Activated effector memory CD4-positive, alpha-beta T cell treated with Interleukin-2 at 50 U/mL for 16 hours (primary cell): Measurements from ENCODE around the gene ADAM19.

Source experiments
- DNase-seq: peaks from one replicate; pipeline ENCODE4 v3.0.0-alpha.2; 2020

Gene ADAM19

DNA sequence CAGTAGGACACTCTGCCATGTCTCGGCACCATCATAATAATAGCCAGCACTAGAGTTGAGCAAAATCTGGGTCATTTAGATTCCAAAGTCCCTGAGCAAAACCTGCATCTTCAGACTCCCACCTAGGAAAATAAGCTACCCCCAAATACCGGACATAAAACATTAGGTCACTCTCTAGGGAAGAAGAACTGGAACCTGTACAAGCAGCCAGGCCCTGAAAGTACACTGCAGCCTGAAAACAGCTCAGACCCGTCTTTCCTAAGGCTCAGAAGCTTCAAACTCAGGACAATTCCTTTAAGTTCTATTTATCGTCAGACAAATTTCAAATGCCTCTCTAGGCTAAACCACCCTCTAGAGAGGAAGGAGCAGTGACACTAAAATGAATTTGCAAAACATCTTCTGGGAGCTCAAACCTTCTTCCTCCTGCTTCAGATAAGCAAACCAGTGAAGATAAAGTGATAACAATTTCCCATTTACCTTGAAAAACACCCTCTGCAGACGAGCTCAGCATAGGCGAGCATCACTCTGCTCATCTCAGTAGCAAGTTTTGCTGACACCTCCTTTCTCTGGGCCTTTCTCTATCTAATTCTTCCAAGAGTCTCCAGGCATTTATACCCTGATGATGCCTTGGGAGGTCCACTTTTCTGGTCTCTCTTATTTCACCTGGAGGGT is 34.0 kb downstream of the ADAM19 start:
- DNase-seq: no peak

DNA sequence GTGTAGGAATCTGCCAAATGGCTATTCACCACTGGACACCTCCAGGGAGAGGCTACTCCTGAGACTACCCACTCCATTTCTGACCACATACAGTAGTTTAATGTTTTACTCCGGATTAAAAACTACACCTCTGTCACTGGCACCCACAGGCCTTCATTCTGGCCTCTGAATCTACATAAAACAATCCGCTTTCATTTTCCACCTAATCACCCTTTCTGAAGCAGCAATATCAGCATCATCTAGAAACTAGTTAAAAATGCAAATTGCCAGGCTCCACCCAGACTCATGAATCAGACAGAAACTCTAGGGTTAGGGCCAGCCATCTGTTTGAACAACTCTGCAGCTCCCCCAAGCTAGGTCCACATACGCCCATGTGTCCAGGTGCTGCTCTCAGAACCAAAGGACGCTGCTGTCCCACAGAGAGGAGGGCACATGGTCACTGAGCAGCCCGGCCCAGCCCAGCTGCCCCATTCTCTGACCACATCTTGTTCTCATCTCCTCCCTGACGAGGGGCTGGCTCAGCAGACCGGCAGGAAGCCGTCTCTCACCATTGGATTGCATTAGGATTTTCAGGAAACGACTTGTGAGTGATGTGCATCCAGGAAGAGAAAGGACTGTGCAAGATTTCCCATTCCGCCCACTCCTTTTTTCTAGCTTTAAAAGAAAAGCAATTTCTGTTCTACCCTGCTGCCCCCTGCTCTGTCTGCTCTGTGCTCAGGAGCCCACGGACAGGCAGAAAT is 34.7 kb downstream of the ADAM19 start:
- DNase-seq: peak; percentile 33

DNA sequence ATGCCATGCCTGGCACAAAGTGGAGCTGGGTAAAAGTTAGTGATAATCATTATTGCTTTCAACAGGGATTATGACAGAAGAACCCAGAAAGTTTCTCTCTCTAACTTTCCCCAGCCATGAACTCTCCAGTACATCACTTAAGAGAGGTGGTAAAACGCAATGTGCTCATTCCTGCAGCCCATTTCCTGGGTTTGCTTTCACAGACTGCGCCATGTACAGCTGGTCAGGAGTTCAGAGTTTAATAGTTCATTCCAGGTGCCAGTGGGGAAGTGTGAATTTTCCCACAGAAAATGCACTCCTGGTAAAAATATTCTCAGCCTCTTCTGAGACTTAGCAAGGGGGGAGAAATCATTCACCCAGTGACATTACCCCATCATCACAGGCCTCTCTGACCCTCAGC is 35.5 kb downstream of the ADAM19 start:
- DNase-seq: no peak

DNA sequence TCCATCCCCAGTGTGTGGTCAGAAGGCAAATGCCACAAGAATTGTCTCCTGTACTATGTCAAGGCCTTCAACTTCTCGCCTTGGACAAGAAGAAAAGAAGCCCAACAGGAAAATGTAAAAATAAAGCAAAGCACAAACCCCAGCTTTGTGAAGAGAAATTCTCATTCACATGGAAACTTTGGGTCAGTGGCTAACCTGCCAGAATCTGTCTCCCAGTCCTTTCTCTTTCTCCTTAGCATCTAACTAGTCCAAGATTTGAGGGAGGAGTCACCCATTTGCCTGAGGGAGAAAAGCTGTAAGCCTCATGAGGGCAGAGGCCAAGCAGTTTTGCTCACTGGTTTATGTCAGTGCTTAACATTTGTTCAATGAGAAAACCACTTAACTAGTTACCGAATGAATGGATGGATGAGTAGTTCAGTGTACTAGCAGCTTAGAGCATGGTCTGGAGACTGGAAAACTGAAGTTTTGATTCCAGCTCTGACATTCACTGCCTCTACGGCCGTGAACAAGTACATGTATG is 36.0 kb downstream of the ADAM19 start:
- DNase-seq: no peak

DNA sequence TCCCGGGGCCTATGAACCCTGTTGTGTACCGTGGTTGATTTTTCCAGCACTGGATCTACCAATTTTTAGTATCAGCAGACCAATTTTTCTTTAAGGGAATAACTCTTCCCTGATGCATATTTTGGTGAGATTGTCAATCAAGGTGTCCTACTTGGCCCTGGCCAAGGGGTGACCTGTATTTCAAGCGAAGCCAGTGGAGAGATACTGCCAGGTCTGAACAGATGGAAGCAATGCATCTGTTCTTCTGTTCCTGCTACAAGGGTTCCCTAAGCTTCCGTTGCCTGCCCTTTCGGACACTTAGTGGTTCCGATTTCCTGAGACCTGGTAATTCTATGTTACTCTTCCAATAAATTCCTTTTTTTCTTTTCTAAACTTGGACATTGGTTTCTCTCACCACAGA is 37.3 kb downstream of the ADAM19 start:
- no peak for DNase-seq

DNA sequence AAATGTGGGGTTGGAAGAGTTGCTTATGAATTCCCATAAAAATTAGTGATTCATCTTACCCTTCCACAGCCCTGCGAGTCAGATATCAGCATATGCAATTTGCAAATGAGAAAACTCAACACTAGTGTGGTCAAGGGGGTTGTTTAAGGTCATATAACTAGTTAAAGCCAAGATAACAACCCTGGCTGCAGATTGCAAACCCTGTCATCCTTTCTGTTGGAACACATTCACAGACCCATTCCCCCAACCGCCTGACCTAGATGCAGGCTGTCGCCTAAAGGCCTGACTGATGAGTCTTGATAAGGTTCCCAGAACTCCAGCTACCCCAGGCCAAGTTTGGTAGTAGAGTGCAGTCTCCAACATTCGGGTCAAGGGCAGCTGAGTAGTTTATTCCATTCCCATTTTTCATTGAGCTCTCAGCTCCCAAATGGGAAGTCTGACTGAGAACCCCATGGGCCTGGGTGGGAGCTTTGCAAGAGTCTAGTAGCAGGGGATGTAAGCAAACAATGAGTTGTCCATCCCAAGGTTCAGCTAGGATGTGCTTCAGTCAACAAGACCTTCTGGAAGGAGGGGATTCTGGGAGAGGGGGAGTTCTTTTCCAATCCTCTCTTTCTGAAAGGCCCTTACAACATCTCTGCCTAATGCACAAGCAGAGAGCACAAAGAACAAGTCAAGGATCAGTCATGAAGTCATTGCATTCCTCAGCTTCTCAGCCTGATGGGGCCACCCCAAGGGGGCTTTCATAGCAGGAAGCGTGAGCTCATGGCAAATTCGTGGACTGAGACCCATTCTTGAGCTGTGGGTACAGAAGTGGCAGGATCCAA is 40.3 kb downstream of the ADAM19 start:
- DNase-seq: no peak

DNA sequence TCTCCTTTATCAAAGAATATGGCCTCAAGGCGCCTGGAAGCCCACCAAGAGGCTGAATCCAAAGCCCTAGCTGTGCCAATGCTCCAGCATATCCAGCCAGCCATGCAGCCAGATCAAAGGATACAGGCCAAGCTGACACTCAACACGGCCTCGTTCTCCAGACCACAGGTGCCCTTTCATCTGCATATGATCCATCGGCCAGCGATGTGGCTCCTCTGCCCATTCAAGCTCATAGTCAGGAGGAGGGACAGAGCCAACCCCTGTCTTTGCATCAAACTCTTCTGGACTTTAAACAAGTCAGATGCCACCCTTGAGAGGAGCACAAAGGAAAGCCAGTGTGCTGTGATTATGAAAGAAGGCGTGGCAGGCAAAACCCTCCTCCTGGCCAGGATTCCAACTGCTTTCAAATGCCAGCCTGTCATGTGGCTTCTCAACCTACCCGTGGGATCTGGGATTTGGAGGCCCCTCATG is 42.5 kb downstream of the ADAM19 start:
- no peak for DNase-seq

DNA sequence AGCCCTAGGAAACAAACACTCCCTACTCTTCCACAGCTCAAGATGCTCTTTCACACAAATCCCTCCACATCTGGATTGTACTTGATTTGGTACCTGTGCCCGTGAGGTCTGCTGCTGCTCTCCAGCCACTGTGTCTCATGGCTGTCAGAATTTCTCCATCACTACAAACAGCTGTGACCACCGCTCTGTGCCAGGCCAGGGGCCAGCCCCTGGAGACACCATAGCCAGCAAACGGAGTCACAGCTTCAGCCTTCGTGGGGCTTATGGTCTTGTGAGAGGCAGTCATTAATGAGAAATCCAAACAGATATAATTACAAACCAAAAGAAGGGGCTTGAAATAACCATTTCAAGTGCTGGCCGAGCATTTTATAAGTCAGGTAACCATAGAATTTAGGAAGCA is 43.6 kb downstream of the ADAM19 start:
- no peak for DNase-seq

DNA sequence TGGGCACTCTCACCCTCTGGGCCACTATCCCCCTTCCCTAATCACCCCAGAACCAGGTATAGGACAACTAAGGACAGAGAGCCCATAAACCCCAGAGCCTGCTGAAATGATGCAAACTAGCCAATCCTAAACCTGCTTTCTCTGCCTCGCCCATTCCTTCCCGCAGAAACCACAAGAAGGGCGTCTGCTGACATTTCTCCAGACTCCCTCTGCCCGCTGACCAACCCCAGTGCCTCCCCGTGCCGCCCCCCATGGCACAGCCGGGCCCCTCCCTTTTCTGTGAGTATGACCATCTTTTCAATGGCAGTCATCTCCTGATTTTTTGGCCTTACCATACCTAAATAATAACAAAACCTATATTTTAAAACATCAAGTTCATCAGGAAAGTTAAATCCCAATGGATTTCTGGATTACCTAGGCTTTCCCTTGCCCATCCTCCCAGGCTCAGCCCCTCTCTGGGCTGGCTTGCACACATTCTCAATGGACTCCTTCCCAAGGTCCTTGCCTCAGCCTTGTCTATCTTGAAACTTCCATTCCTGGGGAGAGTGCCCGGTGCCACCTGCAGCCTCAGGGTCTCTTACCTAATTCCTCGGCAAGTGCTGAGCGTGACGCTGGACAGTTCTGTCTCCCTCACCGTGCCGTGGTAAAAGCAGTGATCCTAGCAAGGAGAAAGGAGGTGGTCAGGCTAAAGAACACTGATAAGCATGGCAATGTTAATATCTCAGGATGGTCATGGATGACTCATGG is 45.2 kb downstream of the ADAM19 start:
- no peak for DNase-seq

DNA sequence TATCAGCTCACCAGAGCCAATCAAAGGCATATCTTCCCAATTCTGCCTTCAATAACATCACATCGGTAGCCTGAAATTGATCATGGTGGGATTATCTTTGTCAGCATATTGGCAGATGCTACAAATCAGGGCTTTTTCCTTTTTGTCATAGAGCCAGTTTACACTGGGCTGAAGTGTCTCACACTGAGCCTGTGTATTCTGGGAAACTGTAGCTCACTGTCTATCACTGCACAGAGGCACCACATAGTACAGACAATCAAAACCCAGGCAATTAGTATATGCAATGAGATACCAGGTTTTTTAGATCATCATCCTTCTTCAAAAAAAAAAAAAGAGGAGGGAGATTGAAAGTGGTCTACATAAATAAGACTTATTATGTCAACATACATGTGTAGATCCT is 46.6 kb downstream of the ADAM19 start:
- DNase-seq: no peak

DNA sequence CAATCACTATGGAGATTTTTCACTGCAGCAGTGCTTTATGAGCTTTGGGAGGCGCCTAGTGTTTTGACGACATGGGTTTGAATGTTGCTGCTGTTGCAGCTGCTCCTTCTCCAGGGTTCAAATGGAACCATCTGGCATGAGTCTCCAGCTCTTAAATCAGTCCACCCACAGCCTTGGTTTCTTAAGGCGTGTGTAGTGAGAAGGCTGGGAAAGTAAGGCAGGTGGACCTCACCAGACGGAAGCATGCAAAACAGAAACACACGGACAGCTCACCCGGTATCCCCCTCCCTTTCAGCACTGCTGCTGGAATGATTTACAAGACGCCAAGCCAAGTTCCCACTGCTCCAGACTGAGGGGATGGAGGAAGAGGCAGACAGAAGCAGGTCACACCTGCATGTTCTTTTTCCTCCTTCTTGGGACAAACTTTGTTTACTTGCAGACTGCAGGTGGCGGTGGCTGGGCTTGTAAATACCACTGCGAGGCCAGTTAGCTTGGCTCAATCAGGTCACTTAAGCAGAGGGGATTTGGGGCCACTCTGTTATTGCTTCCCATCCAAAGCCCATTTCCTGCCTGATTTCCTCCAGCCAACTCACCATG is 47.4 kb downstream of the ADAM19 start:
- no peak for DNase-seq

DNA sequence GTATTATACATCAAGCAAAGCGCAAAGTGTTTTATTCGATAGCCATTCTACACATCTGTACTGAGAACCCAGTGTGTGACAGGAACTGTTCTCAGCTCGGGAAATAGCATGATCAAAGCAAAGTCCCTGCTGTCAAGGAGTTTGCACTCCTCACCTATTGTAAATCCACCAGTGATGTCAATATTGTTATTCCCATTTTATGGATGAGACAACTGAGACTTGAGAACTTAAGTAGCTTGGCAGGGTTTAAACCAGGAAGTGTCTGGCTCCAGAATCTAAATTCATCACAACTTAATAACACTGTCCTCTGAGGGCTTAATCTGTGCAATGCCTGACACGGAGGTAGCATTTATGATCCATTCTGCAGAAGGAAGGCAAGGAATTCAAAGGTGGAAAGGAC is 50.7 kb downstream of the ADAM19 start:
- DNase-seq: no peak

DNA sequence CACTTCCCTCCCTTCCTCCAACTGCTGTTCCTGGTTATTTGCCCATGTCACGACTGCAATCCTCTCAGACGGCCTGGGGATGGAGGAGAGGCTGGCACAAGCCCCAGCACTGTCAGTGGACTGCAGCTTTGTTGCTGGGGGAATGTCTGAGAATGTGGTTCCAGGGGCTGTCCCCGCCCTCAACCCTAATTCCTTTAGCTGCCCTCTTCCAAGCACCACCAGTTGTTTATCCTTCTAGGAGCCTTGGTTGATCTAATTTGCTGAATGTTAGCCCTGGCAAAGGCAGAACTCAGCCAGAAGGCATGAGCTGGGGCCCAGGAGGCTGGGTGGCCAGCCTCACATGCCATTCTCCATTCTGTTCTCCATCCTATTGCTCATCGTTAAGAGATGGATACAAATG is 51.6 kb downstream of the ADAM19 start:
- no peak for DNase-seq

DNA sequence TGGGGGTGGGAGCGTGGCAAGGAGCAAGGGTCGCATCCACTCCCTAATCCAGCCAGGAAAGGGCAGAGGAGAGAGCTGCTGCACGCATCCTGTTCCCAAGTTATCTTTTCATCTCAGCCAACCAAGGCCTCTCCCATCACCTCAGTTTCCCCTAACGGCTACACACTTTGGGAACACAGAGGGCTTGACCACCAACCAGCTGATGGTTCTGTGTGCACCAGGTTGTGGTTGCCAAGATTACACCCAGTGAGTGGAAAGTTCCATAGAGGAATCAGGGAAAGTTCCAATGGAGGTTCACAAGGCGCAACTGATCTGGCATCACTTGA is 53.9 kb downstream of the ADAM19 start:
- DNase-seq: no peak

DNA sequence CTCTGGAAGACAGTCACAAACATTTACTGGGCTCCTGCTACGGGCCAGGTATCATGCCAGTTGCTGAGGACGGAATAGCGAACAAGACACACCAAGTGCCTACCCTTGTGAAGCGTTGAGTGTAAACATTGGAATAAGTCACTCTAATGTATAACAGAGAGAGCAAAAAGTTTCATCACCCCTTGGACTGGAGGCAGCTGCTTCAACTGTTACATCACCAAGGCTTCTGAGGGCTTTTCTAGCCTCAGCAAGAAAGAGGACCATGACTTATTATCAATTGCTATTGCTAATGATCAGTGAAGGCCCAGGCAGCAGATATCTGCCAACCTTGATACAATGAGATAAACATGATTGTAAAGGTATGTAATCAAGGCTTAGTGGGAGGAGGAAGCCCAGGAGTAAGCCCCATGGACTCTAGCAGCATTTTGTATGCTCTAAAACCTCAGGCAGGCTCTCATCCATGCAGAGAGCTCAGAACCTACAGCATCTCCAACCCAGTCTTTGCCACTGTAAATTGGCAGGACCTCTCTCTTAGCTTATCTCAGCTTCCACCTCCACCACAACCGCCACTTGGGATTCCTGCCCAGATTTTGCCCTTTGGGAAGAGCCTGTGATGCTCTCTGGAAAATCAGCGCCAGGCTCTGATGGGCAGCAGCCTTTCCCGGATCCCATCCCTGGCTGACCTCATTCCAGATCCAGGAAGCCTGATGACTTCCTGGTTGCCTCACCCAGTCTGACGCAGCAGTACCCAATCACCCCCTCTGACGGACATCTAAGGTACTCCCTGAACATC is 54.5 kb downstream of the ADAM19 start:
- no peak for DNase-seq

DNA sequence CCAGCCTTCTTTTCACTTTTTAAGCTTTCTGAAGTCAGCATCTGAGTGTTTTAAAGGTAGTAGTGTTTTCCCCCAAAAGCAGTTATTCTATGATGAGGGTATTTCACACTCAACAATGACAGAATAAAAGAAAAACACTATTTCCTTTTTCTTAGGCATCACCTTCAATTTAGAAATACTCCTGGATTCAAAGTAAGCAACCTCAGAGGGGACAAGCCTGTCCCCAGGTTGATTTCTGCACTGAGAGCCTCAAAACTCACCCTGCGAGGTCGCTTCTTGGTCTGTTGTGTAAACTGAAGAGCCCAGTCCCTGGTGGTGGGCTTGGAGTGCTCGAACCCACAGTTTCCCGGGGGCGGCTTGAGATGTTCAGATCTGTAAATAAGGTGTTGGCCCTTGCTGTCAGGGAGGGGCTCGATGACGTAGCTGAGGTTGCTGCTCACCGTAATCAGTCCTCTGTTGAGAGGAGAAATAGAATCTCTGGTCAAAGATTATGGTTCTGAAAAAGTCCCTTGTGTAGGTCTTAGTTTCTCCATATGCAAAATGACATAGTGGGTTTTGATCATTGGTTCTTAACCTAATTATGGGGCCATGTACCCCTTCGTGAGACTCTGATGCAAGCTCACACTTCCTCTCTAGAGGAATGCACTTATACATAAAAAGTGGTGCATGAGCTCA is 55.9 kb downstream of the ADAM19 start:
- DNase-seq: no peak

DNA sequence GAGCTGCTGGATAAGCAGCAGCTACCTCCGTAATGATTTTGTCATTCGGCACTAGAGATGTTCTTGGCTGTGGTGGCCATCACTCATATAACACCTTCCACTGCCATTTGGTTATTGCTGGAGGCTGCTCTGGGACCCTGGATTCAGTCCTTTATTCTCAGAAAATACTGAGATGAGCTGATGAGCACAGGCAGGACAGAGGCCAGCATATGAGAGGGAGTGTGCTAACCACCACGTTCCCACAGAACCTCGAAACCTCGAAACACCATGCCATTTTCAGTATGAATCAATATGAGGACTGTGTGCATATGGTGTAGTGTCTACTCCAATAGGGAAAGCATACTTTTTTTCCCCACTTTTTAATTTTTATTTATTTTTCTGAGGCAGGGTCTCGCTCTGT is 56.6 kb downstream of the ADAM19 start:
- no peak for DNase-seq

DNA sequence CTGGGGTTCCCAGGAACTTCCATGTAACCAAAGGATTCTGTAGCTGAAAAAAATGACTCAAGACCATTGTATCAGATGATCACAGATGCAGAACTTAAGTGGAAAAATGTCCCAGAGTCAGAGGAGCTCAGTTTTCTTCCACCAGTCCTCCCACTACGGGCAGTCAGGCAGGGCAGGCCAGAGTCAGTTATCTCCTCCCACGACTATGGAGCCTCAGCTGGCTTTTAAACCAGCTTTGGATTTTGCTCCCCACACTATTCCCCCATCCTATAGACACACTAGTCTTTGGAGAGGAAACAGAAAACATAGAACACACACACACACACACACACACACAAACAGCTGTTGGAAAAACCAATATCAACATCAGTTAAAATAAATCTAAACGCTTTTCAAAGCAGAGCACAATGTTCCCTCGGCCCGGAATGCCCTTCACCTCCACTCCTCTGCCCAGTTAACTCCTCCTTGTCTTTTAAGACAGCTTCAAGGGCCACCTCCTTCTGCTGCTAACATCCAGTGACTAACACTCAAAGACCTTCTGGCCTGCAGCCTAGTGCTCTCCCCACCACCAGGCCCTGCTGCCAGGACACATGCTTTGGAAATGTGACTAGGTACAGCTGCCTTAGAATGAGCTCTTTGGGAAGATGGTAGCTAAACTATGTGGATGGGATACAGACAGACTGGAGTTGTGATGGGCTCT is 58.8 kb downstream of the ADAM19 start:
- DNase-seq: no peak

DNA sequence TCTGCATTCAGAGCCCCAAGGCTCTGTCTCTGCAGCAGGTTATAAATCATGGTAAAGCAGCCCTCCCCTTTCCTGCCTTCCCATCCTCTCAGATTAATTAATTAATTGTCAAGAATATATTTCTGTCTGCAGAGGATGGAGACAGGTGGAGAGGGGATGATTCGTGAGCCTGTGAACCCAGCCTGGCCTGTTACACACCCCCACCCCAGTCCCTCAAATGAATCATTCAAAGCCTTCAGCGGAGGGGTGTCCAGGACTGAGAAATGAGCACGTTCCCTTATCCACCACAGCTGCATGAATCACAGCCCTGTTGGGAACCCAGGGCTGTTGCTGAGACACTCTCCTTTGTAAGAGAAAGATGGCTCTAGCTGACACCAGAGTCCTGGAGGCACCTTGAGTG is 59.6 kb downstream of the ADAM19 start:
- no peak for DNase-seq

DNA sequence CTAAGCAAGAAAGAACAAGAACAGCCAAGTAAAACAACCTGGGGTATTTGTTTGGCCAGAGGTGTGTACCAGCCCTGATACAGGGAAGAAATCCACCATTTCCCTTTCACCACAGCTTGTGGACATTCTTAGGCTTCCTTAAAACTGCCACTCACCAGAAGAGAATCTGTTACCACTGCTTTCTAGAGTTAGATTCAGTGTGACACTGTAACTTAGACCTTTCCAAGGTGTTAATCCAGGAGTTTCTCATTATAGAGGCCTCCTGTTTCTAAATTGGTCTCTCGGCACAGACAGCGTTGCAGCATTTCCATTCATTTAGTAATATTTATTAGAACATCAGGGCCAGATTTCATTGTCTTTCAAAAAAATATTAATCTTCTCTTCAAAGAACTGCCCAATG is 60.6 kb downstream of the ADAM19 start:
- DNase-seq: no peak

DNA sequence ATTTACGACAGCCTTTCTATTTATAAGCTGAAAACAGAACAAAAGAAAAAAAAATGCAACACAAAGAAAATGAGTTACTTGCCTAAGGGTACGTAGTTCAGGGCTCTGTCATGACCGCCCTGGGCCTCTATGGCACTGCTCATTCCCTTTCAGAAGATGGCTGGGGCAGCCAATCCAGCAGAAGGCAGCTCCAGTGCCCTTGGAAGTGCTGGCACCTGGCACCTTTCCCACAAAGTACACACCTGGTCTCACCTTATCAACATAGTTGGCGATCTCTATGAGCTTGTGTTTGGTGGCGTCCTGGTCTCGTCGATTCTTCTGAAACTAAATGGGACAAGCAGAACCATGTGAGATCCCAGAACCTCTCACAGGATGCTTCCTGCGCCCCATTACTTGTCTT is 62.4 kb downstream of the ADAM19 start:
- no peak for DNase-seq
